Naive B cell (primary cell): ENCODE measurements around the gene PLA2G4F. TPM values are rescaled to one million over a fixed set of nuclear protein-coding genes. Genes with fewer than 3 reads are reported as not detected.

Source experiments
- ATAC-seq, 2 donors: fragments of 150-1000 bp; cut with Tn5 transposase; 2 replicates each; pipeline ENCODE4 v1.10.0; 2021; ENCODE audit warnings: low read depth in 2 of 2, mild to moderate bottlenecking in 2 of 2, moderate library complexity in 2 of 2
- DNase-seq: peaks from one replicate; pipeline ENCODE4 v3.0.0; 2022
- H3K27ac Mint-ChIP-seq, 6 donors: one replicate each; pipeline ENCODE4 v1.8.0; 2020 to 2022; ENCODE audit warnings: mild to moderate bottlenecking in 6 of 6, mixed read lengths in 6 of 6, moderate library complexity in 5 of 6, inconsistent platforms in 2 of 6
- H3K27me3 Mint-ChIP-seq, 3 donors: one replicate each; pipeline ENCODE4 v1.8.0; 2021 to 2022; ENCODE audit warnings: mixed read lengths in 3 of 3, mild to moderate bottlenecking in 1 of 3
- H3K36me3 Mint-ChIP-seq, 2 donors: one replicate each; pipeline ENCODE4 v1.8.0; 2020 to 2022; ENCODE audit warnings: mixed read lengths in 2 of 2, inconsistent platforms in 1 of 2, mild to moderate bottlenecking in 1 of 2
- H3K4me1 Mint-ChIP-seq, 3 donors: one replicate each; pipeline ENCODE4 v1.8.0; 2020 to 2022; ENCODE audit warnings: mixed read lengths in 3 of 3, inconsistent platforms in 1 of 3, mild to moderate bottlenecking in 1 of 3, moderate library complexity in 1 of 3
- H3K4me3 Mint-ChIP-seq, 8 donors: one replicate each; pipeline ENCODE4 v1.8.0; 2020 to 2022; ENCODE audit warnings: mild to moderate bottlenecking in 8 of 8, mixed read lengths in 8 of 8, moderate library complexity in 8 of 8, inconsistent platforms in 2 of 8
- H3K9me3 Mint-ChIP-seq, 7 donors: one replicate each; pipeline ENCODE4 v1.8.0; 2020 to 2022; ENCODE audit warnings: mixed read lengths in 7 of 7, mild to moderate bottlenecking in 5 of 7, inconsistent platforms in 2 of 7, moderate library complexity in 1 of 7
- polyA plus RNA-seq, 6 donors: library from polyadenylated mRNA; unstranded; fragments of 300-500 nt; fragmentation: Illumina TruSeq; gene quantifications; one replicate each; pipeline ENCODE4 v1.2.3, GENCODE V29; 2021; ENCODE audit warnings: low read depth in 6 of 6

PLA2G4F gene
- polyA plus RNA-seq, 6 donors from 2014 or later: not detected

- Mint-ChIP-seq H3K4me3 (no peak overlapping the region), H3K9me3 (no peaks in the 10 kb centered on the region), H3K36me3 (no peaks in the 10 kb centered on the region), H3K27ac (no peak overlapping the region), H3K4me1 (no peaks in the 10 kb centered on the region), H3K27me3 (peaks cover 8 to 25% (median 11%) of the 10 kb centered on the region in 3 donors)
- no peak for DNase-seq
- ATAC-seq: no peak
Observed at GRCh38 chr15:42089942-42090341, 66.5 kb downstream of the PLA2G4F start.

Other genes with a start within 250 kb of the PLA2G4F start
- 1 to 10 TPM; 4.1 to 9.2 (median 6.9) TPM for gene EHD4, start 184.1 kb downstream of the PLA2G4F start, polyA plus RNA-seq
- not detected for gene PLA2G4E, start 135.6 kb downstream of the PLA2G4F start, polyA plus RNA-seq
- gene PLA2G4D, start 62.1 kb downstream of the PLA2G4F start, polyA plus RNA-seq: not detected
- 10 to 100 TPM; 14.9 to 42.7 (median 28.9) TPM for gene VPS39, start 51.7 kb upstream of the PLA2G4F start, polyA plus RNA-seq
- gene GANC, start 116.6 kb upstream of the PLA2G4F start, polyA plus RNA-seq: 10 to 100 TPM; 20.8 to 48.7 (median 36.6) TPM
- gene TMEM87A, start 116.8 kb upstream of the PLA2G4F start, polyA plus RNA-seq: 10 to 100 TPM; 37.5 to 66.8 (median 48.7) TPM
- gene CAPN3, start 202.9 kb upstream of the PLA2G4F start, polyA plus RNA-seq: 1 to 10 TPM in 4 of 6 donors, under 1 TPM in 1, not detected in 1; 0.29 to 5.7 (median 1.6) TPM